GM19395 (cell line): ENCODE results near the gene TAF3.

Experiments used
- ATAC-seq: cut with Tn5 transposase; IDR thresholded peaks from one replicate; pipeline ENCODE4 v1.9.1; 2021; ENCODE audit warnings: mild to moderate bottlenecking, moderate library complexity; ENCODE audit not compliant: unreplicated experiment

Gene TAF3

GRCh38 chr10:7965457-7965856 is 147.2 kb downstream of the TAF3 start:
- no peak for ATAC-seq

DNA sequence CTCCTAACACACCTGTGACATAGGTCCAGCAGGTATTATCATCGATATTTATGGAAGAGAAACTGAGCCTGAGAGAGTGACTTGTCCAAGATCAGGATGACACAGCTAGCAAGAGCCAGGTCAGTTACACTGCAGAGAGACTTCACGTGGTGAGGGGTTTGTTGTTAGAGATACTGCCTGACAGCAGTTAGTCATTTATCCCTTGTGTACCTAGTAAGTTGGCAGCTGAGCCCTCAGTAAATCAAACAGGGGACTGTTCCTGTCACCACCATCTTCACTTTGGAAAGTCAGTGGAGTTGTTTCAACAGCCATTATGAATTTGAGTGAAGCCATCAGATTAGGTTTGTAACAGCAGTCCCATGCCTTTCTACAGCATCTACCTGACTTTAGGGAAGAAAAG is 148.7 kb downstream of the TAF3 start:
- ATAC-seq, result no peak

GRCh38 chr10:7968510-7969112 is 150.3 kb downstream of the TAF3 start:
- no peak for ATAC-seq

GRCh38 chr10:7969623-7970022 is 151.3 kb downstream of the TAF3 start:
- no peak for ATAC-seq

DNA sequence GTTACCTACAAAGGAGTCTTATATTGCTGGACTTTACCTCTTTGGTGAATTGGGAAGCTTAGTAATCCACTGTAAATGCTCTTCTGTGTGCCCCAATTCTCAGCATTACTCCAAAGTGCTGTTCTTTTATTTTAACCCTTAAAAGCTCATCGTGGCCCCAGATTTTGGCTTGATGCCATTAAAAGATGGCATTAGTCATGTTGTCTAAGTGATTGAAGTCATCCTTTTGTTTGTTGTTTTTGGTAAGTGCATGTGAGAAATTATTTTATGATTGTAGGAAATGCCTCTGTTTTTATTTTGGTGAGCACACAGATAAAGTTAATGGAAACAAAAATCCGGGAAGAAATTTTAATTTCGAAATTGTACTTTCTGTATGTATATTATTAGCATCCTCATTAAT is 153.6 kb downstream of the TAF3 start:
- ATAC-seq, result no peak

- ATAC-seq, result no peak
Observed at GRCh38 chr10:7972367-7972766, 154.1 kb downstream of the TAF3 start.

- ATAC-seq, result no peak
Observed at GRCh38 chr10:7980196-7980595, 161.9 kb downstream of the TAF3 start.

DNA sequence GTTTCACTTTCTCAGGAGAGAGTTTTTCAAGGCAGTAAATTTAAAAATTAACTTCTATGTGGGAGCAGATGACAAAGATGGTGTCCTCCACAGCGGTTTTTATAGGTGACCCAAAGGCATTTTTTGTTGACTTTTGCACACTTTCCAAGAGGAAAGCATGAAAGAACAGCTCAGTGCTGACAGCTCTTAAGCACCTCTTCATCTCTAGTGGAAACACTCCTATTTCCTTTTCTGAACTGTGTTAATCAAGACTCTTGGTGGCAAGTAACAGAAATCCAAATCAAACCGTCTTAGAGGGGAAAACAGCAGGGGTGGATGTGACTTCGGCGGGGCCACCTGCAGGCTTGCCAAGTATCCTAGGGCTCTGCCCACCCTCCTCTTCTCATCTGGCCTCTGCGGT is 164.4 kb downstream of the TAF3 start:
- no peak for ATAC-seq

GRCh38 chr10:7984325-7984724 is 166.0 kb downstream of the TAF3 start:
- no peak for ATAC-seq

GRCh38 chr10:7984896-7985295 is 166.6 kb downstream of the TAF3 start:
- no peak for ATAC-seq

- no peak for ATAC-seq
Observed at GRCh38 chr10:7986851-7987250, 168.5 kb downstream of the TAF3 start.

DNA sequence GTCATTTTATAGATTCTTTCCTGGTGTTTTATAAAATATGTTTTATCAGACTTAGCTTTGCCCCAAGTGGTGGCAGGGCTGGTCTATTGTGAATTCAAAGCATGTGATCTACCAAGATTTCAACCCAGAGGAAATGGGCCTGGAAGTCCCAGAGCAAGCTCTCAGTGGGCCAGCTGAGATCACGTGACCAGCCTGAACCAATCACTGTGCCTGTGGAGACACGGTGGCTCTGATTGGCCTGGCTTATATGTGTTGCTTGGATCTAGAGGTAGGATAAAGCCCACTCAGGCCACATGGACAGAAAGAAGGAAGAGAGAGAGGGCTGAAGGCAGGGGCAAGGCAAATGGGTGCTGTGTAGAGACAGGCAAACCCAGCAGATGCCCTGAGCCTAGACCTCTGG is 170.7 kb downstream of the TAF3 start:
- no peak for ATAC-seq

DNA sequence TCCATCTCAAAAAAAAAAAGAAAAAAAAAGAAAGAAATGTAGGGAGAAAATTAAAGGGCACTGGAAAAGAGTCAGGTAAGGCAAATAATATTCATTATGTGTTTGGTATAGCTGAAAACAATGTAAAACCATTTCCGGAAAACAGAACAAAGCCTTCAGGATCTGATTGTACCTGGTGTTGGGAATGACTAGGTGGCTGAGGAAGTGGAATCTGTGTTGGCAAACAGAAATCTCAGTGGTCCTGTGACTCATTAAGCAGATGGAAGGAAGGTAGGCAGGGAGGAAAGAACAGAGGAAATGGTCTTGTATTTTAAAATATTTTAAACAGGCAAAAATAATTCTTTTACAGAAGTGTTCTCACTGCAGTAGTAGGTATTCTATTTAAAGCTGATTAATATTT is 180.5 kb downstream of the TAF3 start:
- ATAC-seq, result no peak

GRCh38 chr10:8004469-8005000 is 186.2 kb downstream of the TAF3 start:
- ATAC-seq, result no peak

DNA sequence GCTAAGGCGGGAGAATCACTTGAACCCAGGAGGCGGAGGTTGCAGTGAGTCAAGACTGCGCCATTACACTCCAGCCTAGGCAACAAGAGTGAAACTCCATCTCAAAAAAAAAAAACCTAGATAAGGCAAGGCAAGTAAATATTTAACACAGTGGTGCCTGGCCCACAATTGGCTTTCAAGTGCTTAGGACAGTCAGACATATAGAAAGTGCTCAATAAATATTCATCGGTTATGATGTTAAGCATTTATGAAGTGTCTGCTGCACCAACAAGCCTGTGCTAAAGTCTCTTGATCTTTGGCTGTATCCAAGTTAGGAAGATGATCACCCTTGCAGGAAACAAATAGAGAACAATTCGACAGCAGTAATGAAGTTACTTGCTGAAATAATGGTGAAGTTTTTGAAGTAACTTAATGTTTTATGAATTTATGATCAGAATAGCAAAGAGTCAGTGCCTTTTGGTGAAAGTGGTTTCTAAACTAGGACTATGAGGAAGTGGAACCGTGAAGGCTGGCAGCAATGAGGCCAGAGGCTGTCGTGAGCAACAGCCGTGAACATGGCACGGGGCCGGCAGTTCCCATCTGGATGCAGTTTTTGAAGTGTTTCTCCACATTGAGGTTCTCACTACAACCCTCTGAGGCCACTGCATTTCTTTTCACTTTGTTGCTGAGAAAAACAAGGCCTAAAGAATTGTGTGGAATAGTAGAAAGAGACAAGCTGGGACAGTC is 188.1 kb downstream of the TAF3 start:
- no peak for ATAC-seq

DNA sequence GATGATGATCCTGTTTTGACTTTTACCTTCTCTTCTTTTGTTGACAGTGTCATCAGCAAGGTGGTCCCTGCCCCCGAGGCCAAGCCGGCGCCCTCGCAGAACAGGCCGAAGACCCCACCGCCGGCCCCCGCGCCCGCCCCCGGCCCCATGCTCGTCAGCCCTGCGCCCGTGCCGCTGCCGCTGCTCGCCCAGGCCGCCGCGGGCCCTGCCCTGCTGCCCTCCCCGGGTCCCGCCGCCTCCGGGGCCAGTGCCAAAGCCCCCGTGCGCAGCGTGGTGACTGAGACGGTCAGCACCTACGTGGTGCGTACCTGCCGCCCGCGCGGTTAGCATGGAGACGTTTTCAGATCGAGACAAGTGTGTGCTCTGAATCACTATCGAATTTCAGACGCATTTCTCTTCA is 190.7 kb downstream of the TAF3 start:
- ATAC-seq, result no peak

DNA sequence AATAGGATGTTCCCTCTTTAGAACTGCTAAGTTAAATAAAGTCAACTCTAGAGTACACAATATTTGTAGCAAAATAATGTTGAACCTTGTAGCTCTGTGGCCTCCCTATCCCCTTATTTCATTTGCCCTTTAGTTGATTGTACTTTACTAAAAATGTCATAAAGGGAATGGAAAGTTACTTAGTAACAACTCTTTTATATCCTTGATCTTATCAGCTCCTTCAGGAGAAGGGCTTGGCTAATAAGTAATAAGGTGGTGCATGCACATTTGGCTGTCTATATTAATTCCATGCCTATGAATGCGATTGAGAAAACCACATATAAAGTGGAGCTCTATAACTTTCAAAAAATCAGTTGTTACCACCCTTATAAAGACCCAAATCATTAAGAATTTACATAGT is 194.7 kb downstream of the TAF3 start:
- ATAC-seq, result no peak

GRCh38 chr10:8013619-8014018 is 195.3 kb downstream of the TAF3 start:
- no peak for ATAC-seq

DNA sequence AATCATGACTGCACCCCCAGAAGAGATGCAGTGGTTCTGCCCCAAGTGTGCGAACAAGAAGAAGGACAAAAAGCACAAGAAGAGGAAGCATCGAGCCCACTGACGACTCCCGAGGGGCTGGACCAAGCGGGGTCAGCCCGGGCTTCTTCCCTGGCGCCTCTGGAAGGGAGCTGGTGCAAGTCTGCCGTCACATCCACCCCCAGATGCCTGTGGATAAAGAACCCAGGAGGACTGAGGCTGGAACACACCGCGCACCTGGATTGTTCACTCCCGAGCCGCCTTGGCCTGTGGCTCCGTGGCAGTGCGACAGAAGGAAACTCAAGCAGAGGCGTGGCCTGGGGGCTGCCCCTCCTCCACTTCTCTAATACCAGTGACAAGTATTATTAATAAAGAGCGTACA is 196.3 kb downstream of the TAF3 start:
- no peak for ATAC-seq

DNA sequence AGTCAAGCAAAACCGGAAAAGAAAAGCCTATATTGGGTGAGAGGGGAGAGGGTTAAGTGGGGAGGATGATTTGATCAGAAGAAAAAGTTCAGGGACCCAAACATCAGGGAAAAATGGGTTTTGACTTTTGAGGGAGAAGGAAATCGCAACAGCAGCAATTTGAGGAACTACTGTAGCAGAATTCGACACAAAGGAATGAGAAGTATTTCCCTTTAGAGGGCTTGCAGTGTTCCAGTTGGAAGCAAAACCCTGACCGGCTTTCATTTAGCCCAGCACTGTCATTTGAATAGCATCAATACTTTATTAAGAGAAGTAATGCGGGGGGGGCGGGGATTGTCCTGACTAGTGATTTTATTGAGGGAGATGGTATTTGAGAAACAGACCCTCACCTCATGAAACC is 199.0 kb downstream of the TAF3 start:
- ATAC-seq, result no peak

GRCh38 chr10:8023321-8023720 is 205.0 kb downstream of the TAF3 start:
- ATAC-seq, result no peak

GRCh38 chr10:8023851-8024250 is 205.5 kb downstream of the TAF3 start:
- ATAC-seq, result no peak
